Neutrophil (primary cell): ENCODE measurements around the gene SFT2D3.

Experiments used
- H3K27ac ChIP-seq: fragments of 200-600 bp; sonication (generic); 2 replicates; pipeline ENCODE4 v1.5.1; 2016; ENCODE audit warnings: mild to moderate bottlenecking, moderate library complexity
- H3K27me3 ChIP-seq: fragments of 200-600 bp; sonication (generic); 2 replicates; pipeline ENCODE4 v1.6.0; 2016; ENCODE audit warnings: mild to moderate bottlenecking
- H3K36me3 ChIP-seq: fragments of 200-600 bp; sonication (generic); 2 replicates; pipeline ENCODE4 v1.5.1; 2017
- H3K4me1 ChIP-seq, 2 experiments: fragments of 200-600 bp in 1 of 2; sonication (generic) in 1 of 2; 1 replicate in 1 of 2; 2 replicates in 1 of 2; pipeline versions ENCODE4 v1.5.1 to v1.6.1; 2013 to 2016; ENCODE audit warnings: low read depth in 1 of 2, low read length in 1 of 2, mild to moderate bottlenecking in 1 of 2, moderate library complexity in 1 of 2; ENCODE audit not compliant: control insufficient read depth in 1 of 2, insufficient read depth in 1 of 2
- H3K4me3 ChIP-seq, 2 experiments: fragments of 200-600 bp in 1 of 2; sonication (generic) in 1 of 2; 1 replicate in 1 of 2; 2 replicates in 1 of 2; pipeline ENCODE4 v1.5.1; 2013 to 2016; ENCODE audit warnings: low read depth in 1 of 2, low read length in 1 of 2, mild to moderate bottlenecking in 1 of 2, moderate library complexity in 1 of 2
- H3K9me3 ChIP-seq: fragments of 200-600 bp; sonication (generic); 2 replicates; pipeline ENCODE4 v1.5.1; 2016
- TF ChIP-seq, protein P1 (sequence below): fragments of 200-600 bp; sonication (generic); IDR thresholded peaks from 2 replicates; pipeline ENCODE4 v1.5.1; 2016; ENCODE audit warnings: antibody characterized with exemption

The SFT2D3 gene, protein sequence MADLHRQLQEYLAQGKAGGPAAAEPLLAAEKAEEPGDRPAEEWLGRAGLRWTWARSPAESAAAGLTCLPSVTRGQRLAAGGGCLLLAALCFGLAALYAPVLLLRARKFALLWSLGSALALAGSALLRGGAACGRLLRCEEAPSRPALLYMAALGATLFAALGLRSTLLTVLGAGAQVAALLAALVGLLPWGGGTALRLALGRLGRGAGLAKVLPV

DNA sequence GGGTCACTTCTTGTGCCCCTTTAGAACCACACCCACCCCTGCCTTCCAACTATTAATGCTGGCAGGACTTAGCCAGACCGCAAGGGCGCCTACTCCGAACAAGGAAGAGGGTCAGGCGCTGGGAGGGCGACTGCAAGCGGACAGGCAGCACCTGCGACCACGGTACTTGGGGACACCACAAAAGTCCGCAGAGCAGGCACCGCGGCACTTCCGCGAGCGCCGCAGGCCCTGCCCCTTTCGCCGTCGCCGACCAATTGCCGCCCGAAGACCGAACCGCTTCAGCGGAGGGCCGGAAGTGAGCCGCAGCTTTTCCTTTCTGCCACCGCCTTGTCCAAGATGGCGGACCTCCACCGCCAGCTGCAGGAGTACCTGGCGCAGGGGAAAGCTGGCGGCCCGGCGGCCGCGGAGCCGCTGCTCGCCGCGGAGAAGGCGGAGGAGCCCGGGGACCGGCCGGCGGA lies at the start of gene SFT2D3:
Gene SFT2D3 (plus strand): TSS at position 305 of the 458 bp plus-strand sequence. CDS start 32 bp downstream, at position 337.
- Histone ChIP-seq H3K4me1 (peaks cover 28 to 30% of the 10 kb centered on the region in 2 experiments), H3K36me3 (peaks cover 11% of the 10 kb centered on the region), H3K4me3 (peak within 1 kb of the TSS; percentile 61 to 84), H3K27ac (peak within 1 kb of the TSS; percentile 97), H3K9me3 (no peaks in the 10 kb centered on the region), H3K27me3 (no peaks in the 10 kb centered on the region)
- TF ChIP-seq, protein P1, sequence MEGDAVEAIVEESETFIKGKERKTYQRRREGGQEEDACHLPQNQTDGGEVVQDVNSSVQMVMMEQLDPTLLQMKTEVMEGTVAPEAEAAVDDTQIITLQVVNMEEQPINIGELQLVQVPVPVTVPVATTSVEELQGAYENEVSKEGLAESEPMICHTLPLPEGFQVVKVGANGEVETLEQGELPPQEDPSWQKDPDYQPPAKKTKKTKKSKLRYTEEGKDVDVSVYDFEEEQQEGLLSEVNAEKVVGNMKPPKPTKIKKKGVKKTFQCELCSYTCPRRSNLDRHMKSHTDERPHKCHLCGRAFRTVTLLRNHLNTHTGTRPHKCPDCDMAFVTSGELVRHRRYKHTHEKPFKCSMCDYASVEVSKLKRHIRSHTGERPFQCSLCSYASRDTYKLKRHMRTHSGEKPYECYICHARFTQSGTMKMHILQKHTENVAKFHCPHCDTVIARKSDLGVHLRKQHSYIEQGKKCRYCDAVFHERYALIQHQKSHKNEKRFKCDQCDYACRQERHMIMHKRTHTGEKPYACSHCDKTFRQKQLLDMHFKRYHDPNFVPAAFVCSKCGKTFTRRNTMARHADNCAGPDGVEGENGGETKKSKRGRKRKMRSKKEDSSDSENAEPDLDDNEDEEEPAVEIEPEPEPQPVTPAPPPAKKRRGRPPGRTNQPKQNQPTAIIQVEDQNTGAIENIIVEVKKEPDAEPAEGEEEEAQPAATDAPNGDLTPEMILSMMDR: no peak

DNA sequence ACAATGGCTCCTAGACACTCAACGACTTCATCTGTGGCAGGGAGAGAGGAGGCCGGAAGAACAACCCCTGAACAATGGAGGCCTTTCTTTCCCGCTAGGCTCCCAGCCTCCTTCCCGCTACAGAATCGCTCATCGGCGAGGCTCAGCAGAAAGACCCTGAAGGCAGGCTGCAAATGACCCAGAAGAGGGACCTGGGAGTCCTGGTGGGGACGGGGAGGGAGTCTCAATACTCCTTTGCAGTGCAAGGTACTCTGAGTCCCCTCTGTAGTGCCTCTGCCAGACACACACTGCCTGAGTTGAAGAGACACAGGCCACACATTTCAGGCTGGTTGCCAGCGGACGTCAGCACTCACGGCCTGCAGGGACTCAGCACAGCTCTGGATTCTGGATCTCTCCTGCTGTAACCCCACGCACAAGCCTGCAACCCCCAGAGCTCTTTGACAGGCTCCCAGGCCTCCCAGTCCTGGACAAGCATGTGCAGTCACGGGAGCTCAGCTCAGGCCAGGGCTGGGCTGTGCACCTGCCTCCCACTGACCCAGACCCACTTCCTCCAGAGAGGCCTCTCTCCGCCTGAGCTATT lies 49.2 kb upstream of the SFT2D3 start:
- TF ChIP-seq, protein P1: no peak
- H3K36me3 ChIP-seq: no peaks in the 10 kb centered on the region
- H3K27ac ChIP-seq: no peak overlapping the region
- H3K27me3 ChIP-seq: no peaks in the 10 kb centered on the region
- no peaks in the 10 kb centered on the region for H3K9me3 ChIP-seq
- no peak overlapping the region for H3K4me3 ChIP-seq
- peaks cover 9 to 18% of the 10 kb centered on the region in 2 experiments for H3K4me1 ChIP-seq

DNA sequence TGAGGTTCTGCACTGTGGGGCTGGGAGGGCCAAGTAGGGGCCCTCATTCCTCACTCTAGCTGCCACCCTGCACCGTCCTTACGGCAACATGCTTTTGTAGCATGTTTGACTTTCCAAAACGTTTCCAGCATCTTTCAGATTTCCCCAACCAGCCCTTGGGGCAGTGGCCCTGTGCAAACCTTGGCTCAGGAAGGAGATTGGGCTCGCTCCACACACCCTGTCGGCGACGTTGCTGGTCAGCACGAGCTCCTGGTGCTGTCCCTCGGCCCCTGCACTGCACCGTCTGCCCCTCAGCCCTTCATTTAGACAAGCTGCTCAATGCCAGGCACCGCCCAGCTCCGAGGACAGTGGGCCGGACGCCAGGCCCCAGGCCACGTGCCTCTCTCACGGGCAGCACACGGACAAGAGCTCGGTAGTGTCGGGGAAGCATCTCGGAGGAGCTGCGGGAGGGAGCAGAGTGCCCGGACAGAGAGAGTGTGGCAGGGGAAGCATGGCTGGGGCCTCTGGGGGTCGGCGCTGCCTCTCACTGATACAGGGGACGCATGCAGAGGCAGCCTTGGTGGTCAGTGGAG lies 48.4 kb upstream of the SFT2D3 start:
- Histone ChIP-seq H3K36me3 (no peaks in the 10 kb centered on the region), H3K9me3 (no peaks in the 10 kb centered on the region), H3K4me1 (peaks cover 9 to 17% of the 10 kb centered on the region in 2 experiments), H3K27me3 (no peaks in the 10 kb centered on the region), H3K27ac (no peak overlapping the region), H3K4me3 (no peak overlapping the region)
- TF ChIP-seq, protein P1: no peak

DNA sequence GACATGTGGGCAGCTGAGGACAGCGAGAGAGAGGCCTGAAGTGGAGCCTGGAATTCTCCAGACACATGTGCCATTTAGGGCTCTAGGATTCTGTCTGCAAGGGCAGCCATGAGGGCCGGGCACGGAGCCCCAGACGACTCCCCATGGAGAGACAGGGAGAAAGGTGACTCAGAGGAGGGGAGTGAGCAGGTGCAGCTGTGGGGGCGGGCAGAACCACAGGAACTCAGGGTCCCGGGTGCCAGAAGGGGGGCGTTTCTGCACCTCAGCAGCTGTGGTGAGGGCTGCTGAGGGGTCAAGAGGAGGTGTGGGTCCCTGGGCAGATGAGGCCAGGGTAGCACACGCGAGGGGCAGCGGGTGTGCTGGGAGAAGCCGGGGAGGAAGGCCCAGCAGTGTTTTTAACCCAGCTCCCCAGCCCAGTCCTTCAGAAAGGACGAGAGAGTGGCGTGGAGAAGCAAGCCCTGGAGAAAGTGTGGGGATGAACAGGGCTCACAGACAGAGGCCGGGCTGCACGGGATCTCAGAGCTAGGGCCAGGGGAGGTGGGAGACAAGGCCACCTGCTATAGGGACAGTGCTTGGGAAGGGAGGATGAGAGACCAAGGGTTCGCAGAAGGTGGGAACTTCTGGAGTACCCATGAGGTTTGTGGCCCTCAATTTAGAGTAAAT lies 47.7 kb upstream of the SFT2D3 start:
- Histone ChIP-seq H3K27ac (no peak overlapping the region), H3K9me3 (no peaks in the 10 kb centered on the region), H3K4me3 (no peak overlapping the region), H3K36me3 (no peaks in the 10 kb centered on the region), H3K4me1 (peaks cover 9 to 10% of the 10 kb centered on the region in 2 experiments), H3K27me3 (no peaks in the 10 kb centered on the region)
- TF ChIP-seq, protein P1: no peak

DNA sequence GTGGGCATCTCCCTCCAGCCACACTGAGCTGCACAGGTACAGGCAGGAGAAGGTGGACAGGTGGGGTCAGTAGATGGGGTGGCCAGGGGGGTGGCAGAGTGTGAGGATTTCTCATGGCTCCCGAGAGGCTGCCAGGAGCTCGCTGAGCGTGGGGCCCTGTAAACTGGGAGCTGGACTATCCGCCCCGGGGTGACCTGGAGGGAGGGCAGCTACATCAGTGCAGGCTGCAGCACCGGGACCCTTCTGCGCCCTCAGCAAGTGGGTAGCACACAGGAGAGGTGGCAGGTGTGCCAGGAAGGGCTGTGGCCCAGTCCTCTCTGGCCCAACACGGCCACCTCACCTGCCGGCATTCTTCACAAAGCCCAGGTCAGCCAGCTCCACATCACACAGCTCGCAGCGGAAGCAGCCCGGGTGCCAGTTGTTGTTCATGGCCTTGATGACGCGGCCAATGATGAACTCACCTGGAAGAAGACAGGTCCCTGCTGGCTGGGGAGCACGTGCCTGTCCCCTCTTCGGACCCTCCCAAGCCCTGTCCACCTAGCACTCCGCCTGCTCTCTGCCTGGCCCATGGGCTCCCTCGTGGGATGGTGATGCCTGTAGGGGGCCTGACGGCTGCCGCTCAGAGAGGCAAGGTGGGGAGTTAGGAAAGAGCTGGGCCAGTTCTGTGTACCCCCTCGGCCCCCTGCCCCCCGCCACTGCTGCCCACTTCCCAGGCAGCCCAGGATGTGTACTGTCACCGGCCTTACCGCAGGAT lies 47.0 kb upstream of the SFT2D3 start:
- H3K4me1 ChIP-seq: peaks cover 5 to 7% of the 10 kb centered on the region in 2 experiments
- H3K27me3 ChIP-seq: no peaks in the 10 kb centered on the region
- H3K27ac ChIP-seq: no peak overlapping the region
- H3K36me3 ChIP-seq: no peaks in the 10 kb centered on the region
- TF ChIP-seq, protein P1: no peak
- no peaks in the 10 kb centered on the region for H3K9me3 ChIP-seq
- no peak overlapping the region for H3K4me3 ChIP-seq
